CD4-positive, alpha-beta T cell (primary cell): ENCODE results near the gene C1orf105. TPM values are rescaled to one million over a fixed set of nuclear protein-coding genes. Genes with fewer than 3 reads are reported as not detected.

Experiments
- ATAC-seq: fragments of 200-7000 bp; cut with Tn5 transposase; one replicate; pipeline ENCODE4 v1.10.0; 2022; ENCODE audit warnings: mild to moderate bottlenecking; ENCODE audit not compliant: poor library complexity
- CTCF ChIA-PET: fragments of 350-600 bp; sonication (Branson Sonifier 250); formaldehyde crosslinking; loops from one replicate; lab custom pipeline; 2021; ENCODE audit warnings: antibody characterized with exemption, inconsistent platforms; lab: Charles Lee
- POLR2A ChIA-PET: fragments of 350-600 bp; sonication (Branson Sonifier 250); formaldehyde crosslinking; loops from one replicate; lab custom pipeline; 2021; ENCODE audit warnings: antibody characterized with exemption, inconsistent platforms; lab: Charles Lee
- DNase-seq, 14 experiments: peaks; one replicate each; pipeline ENCODE4 v3.0.0-alpha.2; 2013 to 2020; ENCODE audit warnings: mixed read lengths in 2 of 14
- H3K27ac ChIP-seq, 2 donors: one replicate each; pipeline versions ENCODE4 v1.5.1 to v1.7.0; 2013; ENCODE audit warnings: low read length in 2 of 2, low read depth in 1 of 2, mild to moderate bottlenecking in 1 of 2
- H3K27me3 ChIP-seq, 2 experiments: 1 replicate in 1 of 2; 2 replicates in 1 of 2; pipeline versions ENCODE4 v1.6.1 to v1.7.0; 2013; ENCODE audit warnings: low read length in 2 of 2, control low read depth in 1 of 2, mild to moderate bottlenecking in 1 of 2, moderate library complexity in 1 of 2; ENCODE audit not compliant: insufficient read depth in 2 of 2, control insufficient read depth in 1 of 2
- H3K36me3 ChIP-seq: one replicate; pipeline ENCODE4 v1.6.1; 2013; ENCODE audit warnings: low read length, control low read depth; ENCODE audit not compliant: insufficient read depth
- H3K4me1 ChIP-seq: one replicate; pipeline ENCODE4 v1.6.1; 2013; ENCODE audit warnings: low read length, control low read depth; ENCODE audit not compliant: insufficient read depth
- H3K4me3 ChIP-seq: one replicate; pipeline ENCODE4 v1.5.1; 2013; ENCODE audit warnings: mild to moderate bottlenecking, low read length, moderate library complexity
- H3K9me3 ChIP-seq, 2 experiments: 1 replicate in 1 of 2; 2 replicates in 1 of 2; pipeline versions ENCODE4 v1.6.1 to v1.7.0; 2013; ENCODE audit warnings: low read length in 2 of 2, mild to moderate bottlenecking in 2 of 2, control low read depth in 1 of 2, moderate library complexity in 1 of 2; ENCODE audit not compliant: control insufficient read depth in 1 of 2, insufficient read depth in 1 of 2
- H3K27ac Mint-ChIP-seq: one replicate; pipeline ENCODE4 v1.8.0; 2020; ENCODE audit warnings: mixed read lengths
- H3K27me3 Mint-ChIP-seq: one replicate; pipeline ENCODE4 v1.8.0; 2021; ENCODE audit warnings: mixed read lengths
- H3K36me3 Mint-ChIP-seq: one replicate; pipeline ENCODE4 v1.8.0; 2021; ENCODE audit warnings: low read depth, mixed read lengths
- H3K4me1 Mint-ChIP-seq: one replicate; pipeline ENCODE4 v1.8.0; 2021; ENCODE audit warnings: low read depth, mixed read lengths
- H3K4me3 Mint-ChIP-seq: one replicate; pipeline ENCODE4 v1.8.0; 2020; ENCODE audit warnings: mild to moderate bottlenecking, mixed read lengths
- H3K9me3 Mint-ChIP-seq: one replicate; pipeline ENCODE4 v1.8.0; 2020; ENCODE audit warnings: mixed read lengths
- CTCF ChIP-seq: fragments of 200-600 bp; IDR thresholded peaks from one replicate; pipeline ENCODE4 v1.8.0; 2022; ENCODE audit warnings: antibody characterized with exemption, mild to moderate bottlenecking
- intact Hi-C, 2 experiments: fragments of 100-400 bp; cut with DNase I in 1 of 2; cut with micrococcal nuclease in 1 of 2; formaldehyde crosslinking; loops; one replicate each; pipeline versions ENCODE4 v1.15.1 to v1.9.0; 2023 to 2025; cut with DNase I, micrococcal nuclease
- total RNA-seq, 174 experiments: library from RNA in 2 of 174; stranded (reverse) in 2 of 174; gene quantifications; one replicate each; pipeline ENCODE4 v1.2.3 and lab custom pipeline; 2021 to 2026

Gene C1orf105
- total RNA-seq, 2 experiments from 2014 or later = not detected

GRCh38 chr1:172496678-172497077 lies 76.2 kb downstream of the C1orf105 start:
- Histone ChIP-seq H3K4me3 (no peak overlapping the region), H3K9me3 (no peaks in the 10 kb centered on the region), H3K4me1 (no peaks in the 10 kb centered on the region), H3K27me3 (no peaks in the 10 kb centered on the region), H3K36me3 (no peaks in the 10 kb centered on the region), H3K27ac (no peak overlapping the region)
- no peak for DNase-seq
- no peaks in the 10 kb centered on the region for H3K9me3 Mint-ChIP-seq
- ChIA-PET CTCF (no interaction called here), POLR2A (no interaction called here)
- ATAC-seq = no peak
- no peaks in the 10 kb centered on the region for H3K27me3 Mint-ChIP-seq
- intact Hi-C loops = no loop called here
- H3K4me3 Mint-ChIP-seq = no peak overlapping the region
- no peaks in the 10 kb centered on the region for H3K36me3 Mint-ChIP-seq
- no peak overlapping the region for H3K27ac Mint-ChIP-seq
- H3K4me1 Mint-ChIP-seq = no peaks in the 10 kb centered on the region
- TF ChIP-seq CTCF = no peak

GRCh38 chr1:172497230-172497629 lies 76.7 kb downstream of the C1orf105 start:
- Mint-ChIP-seq H3K27ac (no peak overlapping the region), H3K4me1 (no peaks in the 10 kb centered on the region), H3K4me3 (no peak overlapping the region), H3K36me3 (no peaks in the 10 kb centered on the region), H3K27me3 (no peaks in the 10 kb centered on the region), H3K9me3 (no peaks in the 10 kb centered on the region)
- intact Hi-C loops = no loop called here
- ATAC-seq = no peak
- Histone ChIP-seq H3K27ac (no peak overlapping the region), H3K27me3 (no peaks in the 10 kb centered on the region), H3K4me3 (no peak overlapping the region), H3K9me3 (no peaks in the 10 kb centered on the region), H3K4me1 (no peaks in the 10 kb centered on the region), H3K36me3 (no peaks in the 10 kb centered on the region)
- ChIA-PET CTCF (no interaction called here), POLR2A (no interaction called here)
- TF ChIP-seq CTCF = no peak
- no peak for DNase-seq

- no peak overlapping the region for H3K27ac ChIP-seq
- CTCF ChIA-PET = no interaction called here
These were observed 78.4 kb downstream of the C1orf105 start for GRCh38 chr1:172498857-172499256.

More at GRCh38 chr1:172498857-172499256, 78.4 kb downstream of the C1orf105 start:
- no peaks in the 10 kb centered on the region for H3K9me3 Mint-ChIP-seq
- Histone ChIP-seq H3K27me3 (no peaks in the 10 kb centered on the region), H3K4me1 (no peaks in the 10 kb centered on the region), H3K36me3 (no peaks in the 10 kb centered on the region), H3K9me3 (no peaks in the 10 kb centered on the region), H3K4me3 (no peak overlapping the region)
- POLR2A ChIA-PET = no interaction called here
- no peak overlapping the region for H3K27ac Mint-ChIP-seq
- no peaks in the 10 kb centered on the region for H3K27me3 Mint-ChIP-seq
- intact Hi-C loops = no loop called here
- DNase-seq = no peak
- H3K4me3 Mint-ChIP-seq = no peak overlapping the region
- H3K4me1 Mint-ChIP-seq = no peaks in the 10 kb centered on the region
- no peak for ATAC-seq
- no peaks in the 10 kb centered on the region for H3K36me3 Mint-ChIP-seq
- TF ChIP-seq CTCF = no peak
